8988T (cell line): ENCODE results near the gene LRP5.
"Not testable (repeated sequence)": the region's sequence is repeated elsewhere in the genome, so short reads cannot be mapped to it uniquely, and the experiment has no call there.

Source experiments
- DNase-seq: peaks from one replicate; pipeline ENCODE4 v3.0.0; 2011

The LRP5 gene

DNA sequence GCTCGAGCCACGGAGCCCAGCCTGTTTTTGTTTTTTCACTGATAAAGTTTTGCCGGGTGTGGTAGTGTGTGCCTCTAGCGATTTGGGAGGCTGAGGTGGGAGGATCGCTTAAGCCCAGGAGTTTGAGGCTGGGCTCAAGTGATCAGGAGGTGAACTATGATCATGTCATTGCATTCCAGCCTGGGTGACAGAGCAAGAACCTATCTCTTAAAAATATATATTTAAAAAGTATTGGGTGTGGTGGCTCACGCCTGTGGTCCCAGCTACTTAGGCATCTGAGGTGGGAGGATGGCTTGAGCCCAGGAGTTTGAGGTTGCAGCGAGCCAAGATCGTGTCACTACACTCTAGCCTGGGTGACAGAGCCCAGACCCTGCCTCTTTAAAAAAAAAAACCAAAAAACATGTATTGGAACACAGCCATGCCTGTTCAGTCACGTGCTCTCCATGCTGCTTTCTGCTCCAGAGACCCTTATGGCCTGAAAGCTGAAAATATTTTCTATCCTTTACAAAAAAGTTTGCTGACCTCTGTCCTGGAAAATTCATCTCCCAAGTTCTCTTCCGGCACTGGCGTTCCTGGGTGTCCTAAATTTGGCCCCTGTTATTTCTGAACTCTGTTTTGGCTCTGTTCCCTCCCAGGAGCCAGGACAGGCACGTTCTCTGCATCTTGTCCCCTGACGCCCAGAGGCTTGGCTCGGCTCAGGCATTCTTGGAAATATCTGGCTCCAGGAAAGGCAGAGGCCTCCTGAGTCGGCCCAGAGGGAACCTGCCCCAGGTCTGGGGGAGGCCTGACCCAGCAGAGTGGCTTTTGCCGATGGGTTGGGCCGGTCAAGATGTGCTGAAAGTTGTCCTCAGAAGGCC lies 86.8 kb downstream of the LRP5 start:
- no peak for DNase-seq

GRCh38 chr11:68399916-68400315 lies 87.5 kb downstream of the LRP5 start:
- no peak for DNase-seq

- not testable (repeated sequence) for DNase-seq
Observed at GRCh38 chr11:68400584-68400983, 88.2 kb downstream of the LRP5 start.

DNA sequence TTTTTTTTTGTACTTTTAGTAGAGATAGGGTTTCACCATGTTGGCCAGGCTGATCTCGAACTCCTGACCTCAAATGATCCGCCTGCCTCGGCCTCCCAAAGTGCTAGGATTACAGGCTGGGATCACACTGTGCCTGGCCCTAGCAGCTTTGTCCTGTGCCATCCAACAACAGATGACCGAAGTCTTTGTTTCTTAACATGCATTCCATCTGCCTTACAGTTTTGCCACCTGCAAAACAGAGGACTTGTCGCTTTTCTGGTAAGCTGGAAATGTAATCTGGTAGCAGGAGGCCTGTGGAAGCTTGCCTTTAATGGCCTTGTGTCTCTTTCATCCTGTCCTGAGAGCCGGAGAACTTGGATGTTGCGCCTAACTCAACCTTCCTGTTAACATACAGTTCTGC lies 89.5 kb downstream of the LRP5 start:
- DNase-seq = no peak

DNA sequence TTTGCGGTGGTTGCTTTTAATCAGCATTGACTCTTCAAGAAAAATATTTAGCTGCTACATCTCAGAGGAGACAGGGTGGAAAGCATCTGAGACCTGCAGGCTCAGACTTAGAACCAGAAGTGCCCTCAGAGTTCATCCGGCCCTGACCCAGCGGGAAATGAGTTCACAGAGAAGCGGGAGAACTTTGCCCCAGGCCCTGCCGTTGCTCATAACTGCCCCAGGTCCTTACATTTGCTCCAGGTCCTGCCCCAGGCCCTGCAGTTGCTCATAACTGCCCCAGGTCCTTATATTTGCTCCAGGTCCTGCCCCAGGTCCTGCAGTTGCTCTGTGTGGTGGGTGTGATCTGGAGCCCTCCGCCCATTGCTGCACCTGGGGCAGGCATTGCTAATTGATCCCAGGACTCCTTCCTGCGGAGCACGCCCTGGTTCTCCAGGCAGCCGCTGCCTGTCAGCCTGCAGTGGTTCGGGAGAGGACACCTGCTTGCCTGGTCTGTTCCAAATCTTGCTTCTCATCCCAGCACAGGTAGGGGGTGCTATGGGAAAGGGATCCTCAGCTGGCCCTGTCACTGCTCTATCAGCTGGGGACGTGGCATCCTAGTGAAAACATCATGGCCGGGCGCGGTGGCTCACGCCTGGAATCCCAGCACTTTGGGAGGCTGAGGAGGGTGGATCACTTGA lies 90.1 kb downstream of the LRP5 start:
- DNase-seq = peak; percentile 77

DNA sequence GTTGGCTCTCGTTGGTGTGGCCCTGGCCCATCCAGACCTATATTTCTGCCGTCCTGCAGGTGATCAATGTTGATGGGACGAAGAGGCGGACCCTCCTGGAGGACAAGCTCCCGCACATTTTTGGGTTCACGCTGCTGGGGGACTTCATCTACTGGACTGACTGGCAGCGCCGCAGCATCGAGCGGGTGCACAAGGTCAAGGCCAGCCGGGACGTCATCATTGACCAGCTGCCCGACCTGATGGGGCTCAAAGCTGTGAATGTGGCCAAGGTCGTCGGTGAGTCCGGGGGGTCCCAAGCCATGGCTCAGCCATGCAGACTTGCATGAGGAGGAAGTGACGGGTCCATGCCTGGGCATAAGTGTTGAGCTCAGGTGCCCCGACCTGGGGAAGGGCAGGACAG lies 91.0 kb downstream of the LRP5 start:
- no peak for DNase-seq

DNA sequence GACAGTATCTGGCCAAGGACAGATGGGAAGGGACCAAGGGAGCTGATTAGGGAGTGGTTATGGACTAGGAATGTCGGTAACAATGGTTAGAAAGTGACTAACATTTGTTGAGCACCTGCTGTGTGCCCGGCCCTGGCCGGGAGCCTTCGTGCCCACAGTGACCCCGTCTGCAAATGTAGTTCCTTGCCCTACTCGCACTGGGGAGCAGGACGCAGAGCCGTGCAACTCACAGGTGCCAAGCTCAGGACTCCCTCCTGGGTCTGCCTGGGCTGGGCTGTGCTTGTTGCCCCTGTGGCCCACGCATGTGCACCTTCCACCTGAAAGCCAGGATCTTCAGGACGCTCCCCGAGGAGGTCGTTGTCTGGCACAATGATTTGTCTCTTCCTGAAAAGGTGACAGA lies 91.4 kb downstream of the LRP5 start:
- no peak for DNase-seq

DNA sequence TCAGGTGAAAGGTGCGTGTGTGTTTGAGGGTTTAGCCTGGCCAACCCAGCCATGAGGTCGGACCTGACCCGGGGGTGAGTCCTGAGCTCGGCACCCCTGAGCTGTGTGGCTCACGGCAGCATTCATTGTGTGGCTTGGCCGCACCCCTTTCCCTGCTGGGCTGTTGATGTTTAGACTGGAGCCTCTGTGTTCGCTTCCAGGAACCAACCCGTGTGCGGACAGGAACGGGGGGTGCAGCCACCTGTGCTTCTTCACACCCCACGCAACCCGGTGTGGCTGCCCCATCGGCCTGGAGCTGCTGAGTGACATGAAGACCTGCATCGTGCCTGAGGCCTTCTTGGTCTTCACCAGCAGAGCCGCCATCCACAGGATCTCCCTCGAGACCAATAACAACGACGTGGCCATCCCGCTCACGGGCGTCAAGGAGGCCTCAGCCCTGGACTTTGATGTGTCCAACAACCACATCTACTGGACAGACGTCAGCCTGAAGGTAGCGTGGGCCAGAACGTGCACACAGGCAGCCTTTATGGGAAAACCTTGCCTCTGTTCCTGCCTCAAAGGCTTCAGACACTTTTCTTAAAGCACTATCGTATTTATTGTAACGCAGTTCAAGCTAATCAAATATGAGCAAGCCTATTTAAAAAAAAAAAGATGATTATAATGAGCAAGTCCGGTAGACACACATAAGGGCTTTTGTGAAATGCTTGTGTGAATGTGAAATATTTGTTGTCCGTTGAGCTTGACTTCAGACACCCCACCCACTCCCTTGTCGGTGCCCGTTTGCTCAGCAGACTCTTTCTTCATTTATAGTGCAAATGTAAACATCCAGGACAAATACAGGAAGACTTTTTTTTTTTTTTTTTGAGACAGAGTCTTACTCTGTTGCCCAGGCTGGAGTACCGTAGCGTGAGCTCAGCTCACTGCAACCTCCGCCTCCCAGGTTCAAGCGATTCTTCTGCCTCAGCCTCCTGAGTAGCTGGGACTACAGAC lies 94.2 kb downstream of the LRP5 start:
- no peak for DNase-seq

- DNase-seq = no peak
Observed at GRCh38 chr11:68408512-68408911, 96.1 kb downstream of the LRP5 start.

DNA sequence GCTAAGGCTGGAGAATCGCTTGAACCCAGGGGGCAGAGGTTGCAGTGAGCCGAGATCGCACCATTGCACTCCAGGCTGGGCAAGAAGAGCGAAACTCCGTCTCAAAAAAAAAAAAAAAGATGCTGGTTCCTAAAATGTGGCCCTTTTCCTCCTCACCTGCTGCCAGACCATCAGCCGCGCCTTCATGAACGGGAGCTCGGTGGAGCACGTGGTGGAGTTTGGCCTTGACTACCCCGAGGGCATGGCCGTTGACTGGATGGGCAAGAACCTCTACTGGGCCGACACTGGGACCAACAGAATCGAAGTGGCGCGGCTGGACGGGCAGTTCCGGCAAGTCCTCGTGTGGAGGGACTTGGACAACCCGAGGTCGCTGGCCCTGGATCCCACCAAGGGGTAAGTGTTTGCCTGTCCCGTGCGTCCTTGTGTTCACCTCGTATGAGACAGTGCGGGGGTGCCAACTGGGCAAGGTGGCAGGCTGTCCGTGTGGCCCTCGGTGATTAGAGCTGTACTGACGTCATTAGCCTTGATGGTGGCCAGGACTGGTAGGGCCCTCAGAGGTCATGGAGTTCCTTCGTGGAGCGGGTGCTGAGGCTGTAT lies 97.5 kb downstream of the LRP5 start:
- no peak for DNase-seq

- no peak for DNase-seq
Observed at GRCh38 chr11:68411501-68411991, 99.2 kb downstream of the LRP5 start.

DNA sequence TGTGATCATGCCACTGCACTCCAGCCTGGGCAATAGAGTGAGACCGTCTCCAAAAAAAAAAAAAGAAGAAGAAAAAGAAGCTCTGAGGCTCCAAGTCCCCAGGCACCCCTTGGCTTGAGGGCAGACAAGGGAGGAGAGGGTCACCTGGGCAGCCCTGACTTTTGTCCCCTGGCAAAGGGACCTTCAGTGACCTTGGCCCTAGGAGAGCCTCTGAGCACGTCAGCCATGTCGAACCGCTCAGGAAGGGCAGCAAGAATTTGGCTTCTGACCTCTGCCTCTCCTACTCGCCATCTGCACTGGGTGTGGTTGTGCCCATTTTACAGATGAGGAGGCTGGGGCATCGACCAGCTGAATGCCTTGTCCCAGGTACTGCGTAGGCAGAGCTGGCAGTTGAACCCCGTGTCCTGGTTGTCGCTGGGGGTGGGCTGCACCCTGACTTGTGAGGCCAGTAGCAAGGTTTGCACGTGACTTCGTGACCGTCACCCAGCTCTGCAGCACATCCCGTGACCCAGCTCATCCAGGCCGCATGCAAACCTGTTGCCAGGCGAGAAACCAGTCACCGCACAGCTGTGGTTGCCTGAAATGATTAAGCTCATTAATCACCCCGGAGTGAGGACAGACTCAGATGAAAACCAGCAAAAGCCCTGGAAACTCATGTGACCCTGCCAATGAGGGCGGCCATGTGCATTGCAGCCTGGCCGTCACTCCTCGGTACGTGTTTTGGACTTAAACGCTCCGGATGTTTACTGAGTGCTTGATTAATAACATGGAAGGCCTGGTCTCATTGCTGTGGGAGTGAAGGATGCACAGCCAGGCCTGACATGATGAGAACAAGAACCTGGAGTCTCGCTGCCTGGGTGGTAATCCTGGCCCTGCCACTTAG lies 100.4 kb downstream of the LRP5 start:
- DNase-seq = no peak

- no peak for DNase-seq
Observed at GRCh38 chr11:68413591-68413999, 101.2 kb downstream of the LRP5 start.

- DNase-seq = no peak
Observed at GRCh38 chr11:68414496-68415221, 102.3 kb downstream of the LRP5 start.

DNA sequence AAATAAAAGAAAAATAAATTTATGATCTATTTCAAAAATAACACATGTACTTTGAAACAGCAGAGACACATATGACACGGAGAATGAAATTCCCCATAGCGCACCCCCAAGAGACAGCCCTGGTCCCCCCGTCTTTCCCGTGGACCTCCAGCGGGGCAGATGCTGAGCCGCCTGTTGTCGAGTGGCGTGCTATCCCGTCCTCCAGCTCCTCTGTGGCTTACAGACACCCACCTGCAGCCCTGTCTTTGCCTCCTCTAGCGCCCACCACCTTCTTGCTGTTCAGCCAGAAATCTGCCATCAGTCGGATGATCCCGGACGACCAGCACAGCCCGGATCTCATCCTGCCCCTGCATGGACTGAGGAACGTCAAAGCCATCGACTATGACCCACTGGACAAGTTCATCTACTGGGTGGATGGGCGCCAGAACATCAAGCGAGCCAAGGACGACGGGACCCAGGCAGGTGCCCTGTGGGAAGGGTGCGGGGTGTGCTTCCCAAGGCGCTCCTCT lies 103.7 kb downstream of the LRP5 start:
- no peak for DNase-seq

GRCh38 chr11:68418648-68419047 lies 106.3 kb downstream of the LRP5 start:
- DNase-seq = no peak

GRCh38 chr11:68420171-68420570 lies 107.8 kb downstream of the LRP5 start:
- DNase-seq = no peak

- DNase-seq = no peak
Observed at GRCh38 chr11:68423481-68423880, 111.1 kb downstream of the LRP5 start.

DNA sequence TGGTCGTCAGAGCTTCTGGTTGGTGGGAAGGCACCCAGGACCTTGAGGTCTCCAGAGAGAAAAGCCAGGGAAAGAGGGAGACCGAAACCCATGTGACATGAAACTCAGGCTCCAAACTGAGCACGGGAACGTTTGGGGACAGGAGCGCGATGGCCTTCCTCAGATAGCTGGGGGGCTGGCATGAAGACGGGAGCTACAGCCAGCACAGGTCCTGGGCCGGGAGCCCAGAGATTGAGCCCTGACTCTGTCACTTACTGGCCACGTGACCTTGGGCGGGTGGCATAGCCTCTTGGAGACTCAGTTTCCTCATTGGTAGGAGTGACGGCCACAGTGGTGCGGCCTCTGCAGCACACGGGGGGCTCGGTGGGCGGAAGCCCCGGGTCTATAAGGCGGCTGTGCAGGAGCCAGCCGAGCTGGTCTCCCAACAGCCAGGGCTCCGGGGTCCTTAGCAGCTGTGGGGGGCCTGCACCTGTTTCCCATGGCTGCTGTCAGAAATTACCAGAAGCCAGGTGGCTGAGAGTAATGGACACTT lies 111.8 kb downstream of the LRP5 start:
- DNase-seq = no peak
